Right hindlimb (tissue), 1 donor: ENCODE measurements around the gene RAB31.
A peak's percentile ranks its signal among the peaks of the same experiment; 100 is the strongest.

Experiments
- DNase-seq: peaks from one replicate; pipeline ENCODE4 v3.0.0-alpha.2; 2018

The RAB31 gene

GRCh38 chr18:9694174-9694573 lies 13.9 kb upstream of the RAB31 start:
- no peak for DNase-seq

- no peak for DNase-seq
Measured at GRCh38 chr18:9694952-9695495, 13.1 kb upstream of the RAB31 start.

- no peak for DNase-seq
Measured at GRCh38 chr18:9695605-9696004, 12.5 kb upstream of the RAB31 start.

GRCh38 chr18:9696112-9696511 lies 12.0 kb upstream of the RAB31 start:
- DNase-seq, result no peak

- no peak for DNase-seq
Measured at GRCh38 chr18:9696701-9697100, 11.4 kb upstream of the RAB31 start.

GRCh38 chr18:9697121-9697520 lies 11.0 kb upstream of the RAB31 start:
- no peak for DNase-seq

- DNase-seq, result no peak
Measured at GRCh38 chr18:9698497-9698896, 9.6 kb upstream of the RAB31 start.

- no peak for DNase-seq
Measured at GRCh38 chr18:9700261-9700796, 7.8 kb upstream of the RAB31 start.

GRCh38 chr18:9701609-9702349 lies 6.3 kb upstream of the RAB31 start:
- no peak for DNase-seq

GRCh38 chr18:9704233-9705118 lies 3.6 kb upstream of the RAB31 start:
- no peak for DNase-seq

GRCh38 chr18:9705183-9705829 lies 2.8 kb upstream of the RAB31 start:
- no peak for DNase-seq

- no peak for DNase-seq
Measured at GRCh38 chr18:9706081-9706935, 1.8 kb upstream of the RAB31 start.

- no peak for DNase-seq
Measured at GRCh38 chr18:9707381-9708056, 582 bp upstream of the RAB31 start.

GRCh38 chr18:9708434-9709303 lies 568 bp downstream of the RAB31 start:
- DNase-seq, result peak; percentile 39

GRCh38 chr18:9709304-9709877 lies 1.3 kb downstream of the RAB31 start:
- DNase-seq, result peak; percentile 58

GRCh38 chr18:9710037-9710436 lies 1.9 kb downstream of the RAB31 start:
- DNase-seq, result no peak

GRCh38 chr18:9711361-9712129 lies 3.4 kb downstream of the RAB31 start:
- DNase-seq, result no peak

- no peak for DNase-seq
Measured at GRCh38 chr18:9712130-9712577, 4.1 kb downstream of the RAB31 start.

- DNase-seq, result no peak
Measured at GRCh38 chr18:9712611-9713010, 4.5 kb downstream of the RAB31 start.
